NT2/D1 (cell line): ENCODE measurements around the gene PNMA1.
A peak's percentile ranks its signal among the peaks of the same experiment; 100 is the strongest.

ENCODE experiments used
- DNase-seq: peaks from one replicate; pipeline ENCODE4 v3.0.0-alpha.2; 2011; ENCODE audit warnings: low read depth, low spot score
- H3K27me3 ChIP-seq: 2 replicates; pipeline ENCODE4 v1.6.0; 2011; ENCODE audit warnings: mild to moderate bottlenecking; ENCODE audit not compliant: insufficient read length, insufficient read depth
- H3K36me3 ChIP-seq: 2 replicates; pipeline ENCODE4 v1.6.1; 2011; ENCODE audit warnings: mild to moderate bottlenecking, low read length, mixed read lengths; ENCODE audit not compliant: insufficient read depth, insufficient read length
- H3K4me1 ChIP-seq: 2 replicates; pipeline ENCODE4 v1.5.1; 2011; ENCODE audit not compliant: insufficient read depth, insufficient read length
- H3K4me3 ChIP-seq: 2 replicates; pipeline ENCODE4 v1.5.1; 2011; ENCODE audit warnings: low read depth; ENCODE audit not compliant: insufficient read length
- H3K9ac ChIP-seq: 2 replicates; pipeline ENCODE4 v1.6.0; 2011; ENCODE audit warnings: low read depth; ENCODE audit not compliant: insufficient read length
- H3K9me3 ChIP-seq: 2 replicates; pipeline ENCODE4 v1.5.1; 2011; ENCODE audit warnings: mild to moderate bottlenecking, low read length; ENCODE audit not compliant: insufficient read depth
- SUZ12 ChIP-seq: IDR thresholded peaks from 2 replicates; pipeline ENCODE4 v1.6.1; 2011; ENCODE audit not compliant: insufficient read length, insufficient read depth; ENCODE audit errors: extremely low read depth
- YY1 ChIP-seq: IDR thresholded peaks from 2 replicates; pipeline ENCODE4 v1.6.1; 2011; ENCODE audit not compliant: insufficient read length, insufficient read depth
- ZNF274 ChIP-seq: IDR thresholded peaks from 2 replicates; pipeline ENCODE4 v1.6.1; 2011; ENCODE audit warnings: mild to moderate bottlenecking, low read depth, low read length

The PNMA1 gene

DNA sequence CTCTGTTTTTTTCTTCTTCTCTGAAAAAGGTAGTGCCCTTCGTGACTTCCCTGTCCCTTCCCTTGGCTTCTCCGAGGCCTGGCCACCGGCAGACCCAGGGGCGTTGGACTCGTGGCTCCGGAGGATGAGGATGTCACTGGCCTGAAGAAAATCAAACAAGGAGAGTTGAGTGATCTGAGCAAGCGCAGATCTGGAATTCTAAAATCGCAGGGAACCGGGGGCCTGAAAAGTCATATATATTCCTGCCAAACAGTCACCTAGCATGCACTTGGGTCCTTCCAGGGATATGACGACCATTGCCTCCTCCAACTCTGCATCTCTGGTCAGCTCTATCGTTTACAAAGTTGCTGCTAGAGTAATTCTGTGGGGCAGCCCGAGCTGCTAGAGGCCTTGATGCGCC, 5.2 kb upstream of the PNMA1 start:
- peaks cover 63% of the 10 kb centered on the region for H3K36me3 ChIP-seq
- no peak for DNase-seq
- H3K9me3 ChIP-seq, result no peaks in the 10 kb centered on the region
- TF ChIP-seq SUZ12, result no peak
- no peak for TF ChIP-seq YY1
- peaks cover 12% of the 10 kb centered on the region for H3K4me1 ChIP-seq
- no peaks in the 10 kb centered on the region for H3K27me3 ChIP-seq
- no peak overlapping the region for H3K4me3 ChIP-seq
- no peak overlapping the region for H3K9ac ChIP-seq

DNA sequence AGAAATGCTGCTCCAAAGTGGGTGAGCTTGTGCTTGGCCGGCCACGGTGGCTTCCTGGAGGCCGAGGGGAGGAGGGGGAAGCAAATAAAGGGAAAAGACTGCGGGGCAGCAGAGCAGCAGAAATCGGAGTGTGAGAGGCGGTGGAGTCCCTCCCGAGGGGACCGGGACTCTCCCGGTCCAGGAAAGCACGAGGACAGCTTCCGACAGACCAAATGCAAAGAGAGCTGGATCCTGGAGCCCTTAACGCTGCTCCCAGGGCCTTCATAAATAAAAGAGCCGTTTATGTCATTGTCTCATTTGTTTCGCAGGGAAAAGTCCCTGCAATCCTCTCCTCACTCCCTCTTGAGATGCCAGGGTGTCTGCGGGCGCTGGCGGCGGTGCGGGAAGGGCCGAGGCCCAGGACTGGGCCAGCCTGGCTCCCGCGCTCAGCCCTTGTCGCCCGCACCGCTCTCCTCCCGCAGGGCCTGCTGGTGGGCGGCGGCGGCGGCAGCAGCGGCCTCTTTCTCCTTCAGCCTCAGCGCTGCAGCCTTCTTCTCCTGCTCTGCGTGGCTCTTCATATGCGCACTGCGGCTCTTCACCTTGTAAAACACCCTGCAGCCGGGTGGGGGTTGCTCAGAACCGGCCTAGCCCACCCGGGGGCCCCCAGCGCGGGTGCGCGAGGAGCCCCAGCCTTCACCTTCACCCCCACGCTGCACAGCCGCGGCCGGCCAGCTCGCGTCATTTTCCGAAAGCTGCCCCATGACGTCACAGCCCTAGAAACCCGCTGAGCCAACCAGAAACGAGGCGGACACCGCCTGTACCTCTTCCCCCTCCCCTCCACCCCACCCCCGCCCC, 4.5 kb upstream of the PNMA1 start:
- peak overlapping the region; percentile 18 for H3K4me3 ChIP-seq
- H3K9me3 ChIP-seq, result no peaks in the 10 kb centered on the region
- peak overlapping the region; percentile 64 for H3K9ac ChIP-seq
- H3K27me3 ChIP-seq, result no peaks in the 10 kb centered on the region
- H3K36me3 ChIP-seq, result peaks cover 57% of the 10 kb centered on the region
- TF ChIP-seq SUZ12, result no peak
- no peak for TF ChIP-seq YY1
- no peak for TF ChIP-seq ZNF274
- no peak for DNase-seq
- H3K4me1 ChIP-seq, result peaks cover 11% of the 10 kb centered on the region

DNA sequence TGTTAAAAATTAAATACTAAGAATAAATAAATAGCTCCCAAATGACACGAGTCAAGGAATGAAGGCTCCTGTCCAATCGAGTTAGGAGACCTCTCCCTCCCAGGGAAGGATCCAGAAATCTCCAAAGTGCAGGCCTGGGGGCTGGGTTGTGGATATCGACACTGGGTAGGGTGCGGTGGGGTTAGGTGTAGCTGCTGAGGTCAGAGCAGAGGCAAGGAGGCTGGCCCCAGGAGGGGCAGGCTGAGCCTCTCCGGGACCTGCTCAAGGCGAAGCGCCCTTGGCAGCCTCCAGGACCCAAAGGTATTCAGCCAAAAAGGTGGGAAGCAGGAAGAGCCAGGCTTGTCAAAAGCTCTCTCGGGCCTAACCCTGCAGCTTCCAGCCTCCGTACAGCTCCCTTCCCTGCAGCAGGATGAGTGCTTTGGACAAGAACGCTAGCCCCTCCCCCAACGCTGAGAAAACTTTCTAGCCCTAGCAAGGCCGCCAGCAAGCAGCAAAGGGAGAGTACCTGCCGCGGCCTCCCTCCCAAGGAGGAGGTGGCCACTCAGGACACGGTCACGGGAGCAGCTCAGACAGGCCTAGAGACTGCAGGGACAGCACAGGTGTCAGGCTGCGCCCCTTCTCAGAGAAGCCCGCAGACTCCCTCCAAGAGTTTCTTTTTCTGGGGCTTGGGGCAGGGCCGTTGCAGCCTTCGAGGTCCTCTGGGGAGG, 3.7 kb upstream of the PNMA1 start:
- Histone ChIP-seq H3K27me3 (no peaks in the 10 kb centered on the region), H3K4me3 (peak overlapping the region; percentile 18), H3K9me3 (no peaks in the 10 kb centered on the region), H3K36me3 (peaks cover 50% of the 10 kb centered on the region), H3K4me1 (peaks cover 9% of the 10 kb centered on the region), H3K9ac (peak overlapping the region; percentile 64)
- DNase-seq, result no peak
- TF ChIP-seq ZNF274 (no peak), YY1 (no peak), SUZ12 (no peak)

DNA sequence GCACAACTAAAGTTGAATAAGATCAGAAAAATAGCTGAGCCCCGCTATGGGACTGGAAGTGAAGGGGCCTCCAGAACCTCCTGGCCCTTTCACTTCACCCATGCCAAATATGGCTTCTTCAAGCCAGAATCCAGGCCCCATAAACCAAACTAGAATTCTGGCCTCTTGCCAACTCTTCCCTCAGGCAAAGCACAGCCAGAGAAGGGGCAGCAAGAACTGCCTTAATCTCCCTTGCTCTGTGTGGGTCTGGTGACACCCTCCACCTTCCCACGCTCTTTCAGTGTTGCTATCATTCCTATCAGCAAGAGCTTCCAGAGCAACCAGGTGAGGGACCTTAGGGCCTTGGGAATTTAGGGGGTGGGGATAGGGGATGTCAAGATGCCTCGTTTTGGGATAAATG, 3.1 kb upstream of the PNMA1 start:
- H3K27me3 ChIP-seq, result no peaks in the 10 kb centered on the region
- DNase-seq, result no peak
- no peak overlapping the region for H3K4me3 ChIP-seq
- H3K4me1 ChIP-seq, result peaks cover 5% of the 10 kb centered on the region
- H3K36me3 ChIP-seq, result peaks cover 46% of the 10 kb centered on the region
- no peak for TF ChIP-seq ZNF274
- no peak for TF ChIP-seq SUZ12
- no peak for TF ChIP-seq YY1
- H3K9me3 ChIP-seq, result no peaks in the 10 kb centered on the region
- no peak overlapping the region for H3K9ac ChIP-seq

DNA sequence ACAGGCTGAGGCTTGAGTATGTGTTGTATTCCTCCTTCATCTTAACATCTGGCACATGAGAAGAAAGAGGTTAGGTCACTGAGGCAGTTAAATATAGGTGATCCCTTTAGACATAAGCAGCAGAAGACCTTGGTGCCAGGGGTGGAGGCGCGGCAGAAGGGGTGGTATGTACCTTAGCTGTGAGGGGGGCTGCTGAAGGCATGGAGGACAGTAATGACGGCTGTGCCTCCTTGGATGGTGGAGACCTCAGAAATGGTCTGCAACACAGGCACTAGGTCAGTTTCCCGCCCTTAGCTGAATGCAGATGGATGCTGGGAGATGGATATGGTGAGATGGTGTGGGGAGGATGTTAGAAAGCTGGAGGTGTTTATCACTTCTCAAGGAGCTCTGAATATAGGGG, 1.5 kb upstream of the PNMA1 start:
- peaks cover 5% of the 10 kb centered on the region for H3K4me1 ChIP-seq
- no peak overlapping the region for H3K9ac ChIP-seq
- no peak for TF ChIP-seq ZNF274
- TF ChIP-seq YY1, result no peak
- TF ChIP-seq SUZ12, result no peak
- H3K27me3 ChIP-seq, result no peaks in the 10 kb centered on the region
- H3K4me3 ChIP-seq, result no peak overlapping the region
- no peaks in the 10 kb centered on the region for H3K9me3 ChIP-seq
- H3K36me3 ChIP-seq, result peaks cover 43% of the 10 kb centered on the region
- DNase-seq, result no peak

DNA sequence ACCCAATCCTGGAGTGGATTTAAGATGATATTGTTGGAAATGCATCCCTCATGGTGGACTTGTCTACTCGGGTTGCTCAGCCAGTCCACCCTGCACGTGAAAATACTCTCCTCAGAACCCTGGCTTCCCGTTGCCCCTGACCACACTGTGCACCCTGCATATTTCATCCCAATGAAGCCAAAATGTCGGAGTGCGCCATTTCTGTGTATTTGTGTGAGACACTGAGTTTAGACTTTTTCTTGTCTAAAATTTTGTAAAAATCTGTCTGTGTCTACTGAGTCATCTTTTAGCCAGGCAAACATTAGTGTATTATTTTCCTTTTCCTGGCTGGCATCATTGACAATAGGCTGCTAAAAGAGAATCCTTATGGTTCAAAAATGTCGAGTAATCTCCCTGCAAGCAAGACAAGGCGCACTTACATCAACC, 485 bp upstream of the PNMA1 start:
- DNase-seq, result no peak
- Histone ChIP-seq H3K27me3 (no peaks in the 10 kb centered on the region), H3K9ac (no peak overlapping the region), H3K9me3 (no peaks in the 10 kb centered on the region), H3K4me1 (peaks cover 5% of the 10 kb centered on the region), H3K4me3 (no peak overlapping the region), H3K36me3 (peaks cover 35% of the 10 kb centered on the region)
- TF ChIP-seq SUZ12 (no peak), YY1 (no peak), ZNF274 (no peak)

DNA sequence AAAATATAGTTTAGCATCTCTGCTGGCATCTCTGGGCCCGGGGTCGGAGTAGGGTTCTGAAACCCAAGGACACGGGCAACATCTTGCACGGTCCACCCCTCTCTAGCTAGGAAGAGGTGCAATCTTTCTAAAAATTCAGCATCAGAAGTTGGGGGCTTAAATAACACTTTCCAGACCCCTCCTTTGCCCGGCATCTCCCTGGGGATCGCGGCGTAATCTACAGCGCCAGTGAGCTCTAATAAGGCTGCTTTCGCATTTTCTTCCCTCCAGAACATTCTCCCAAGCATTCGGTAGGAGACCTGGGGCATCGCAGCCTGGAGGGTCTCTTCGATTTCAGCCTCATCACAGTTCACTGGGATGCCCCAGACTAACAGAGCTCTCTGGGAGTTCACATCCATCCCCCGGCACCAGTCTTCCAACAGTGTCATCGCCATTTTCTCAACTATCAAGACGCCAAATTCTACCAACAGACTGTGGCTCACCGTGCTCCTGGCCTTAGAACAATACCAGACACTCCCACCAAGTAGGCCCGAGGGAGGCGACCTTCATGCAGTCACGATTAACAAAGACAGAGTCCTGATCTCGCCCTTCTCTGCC, 880 bp downstream of the PNMA1 start:
- Histone ChIP-seq H3K36me3 (peaks cover 29% of the 10 kb centered on the region), H3K4me1 (peaks cover 5% of the 10 kb centered on the region), H3K9me3 (no peaks in the 10 kb centered on the region), H3K4me3 (peak overlapping the region; percentile 89), H3K27me3 (no peaks in the 10 kb centered on the region), H3K9ac (peak overlapping the region; percentile 95)
- no peak for DNase-seq
- TF ChIP-seq YY1 (no peak), SUZ12 (no peak), ZNF274 (no peak)
